Measurements from ENCODE around the gene TIFAB. TPM values are rescaled to one million over a fixed set of nuclear protein-coding genes. Genes with fewer than 3 reads are reported as not detected.

TIFAB gene
- polyA plus RNA-seq, 1 experiment = not detected

DNA sequence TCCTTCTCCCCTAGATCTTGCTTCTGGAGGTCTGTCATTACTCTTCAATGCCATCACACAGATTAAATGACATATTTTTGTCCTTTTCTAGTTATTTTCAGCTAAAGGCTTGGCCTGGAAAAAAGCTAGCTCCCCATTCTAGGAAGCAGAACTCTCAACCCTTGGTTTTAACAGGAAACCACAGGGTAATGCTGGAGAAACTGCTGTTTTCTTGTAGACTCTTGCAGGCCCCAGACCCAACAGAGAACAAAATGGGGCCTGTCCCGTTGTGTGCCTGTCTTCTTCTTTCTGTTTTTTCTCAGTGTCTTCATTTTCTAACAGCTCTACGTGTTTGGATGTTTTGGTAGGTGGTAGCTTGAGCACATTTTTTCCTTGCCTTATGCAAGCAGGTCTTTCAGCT lies 26.5 kb downstream of the TIFAB start:
- no peak overlapping the region for H3K4me3 ChIP-seq (ENCODE audit: low read depth, low read length)
- ChIA-PET CTCF (interaction anchor here (0.5 to 5.8 kb wide), 30 partner anchors 9 to 681 kb away, joined by 3 to 60 read pairs (median 4); no protein-coding TSS in a partner anchor), POLR2A (no interaction called here)
- TF ChIP-seq, protein P1, sequence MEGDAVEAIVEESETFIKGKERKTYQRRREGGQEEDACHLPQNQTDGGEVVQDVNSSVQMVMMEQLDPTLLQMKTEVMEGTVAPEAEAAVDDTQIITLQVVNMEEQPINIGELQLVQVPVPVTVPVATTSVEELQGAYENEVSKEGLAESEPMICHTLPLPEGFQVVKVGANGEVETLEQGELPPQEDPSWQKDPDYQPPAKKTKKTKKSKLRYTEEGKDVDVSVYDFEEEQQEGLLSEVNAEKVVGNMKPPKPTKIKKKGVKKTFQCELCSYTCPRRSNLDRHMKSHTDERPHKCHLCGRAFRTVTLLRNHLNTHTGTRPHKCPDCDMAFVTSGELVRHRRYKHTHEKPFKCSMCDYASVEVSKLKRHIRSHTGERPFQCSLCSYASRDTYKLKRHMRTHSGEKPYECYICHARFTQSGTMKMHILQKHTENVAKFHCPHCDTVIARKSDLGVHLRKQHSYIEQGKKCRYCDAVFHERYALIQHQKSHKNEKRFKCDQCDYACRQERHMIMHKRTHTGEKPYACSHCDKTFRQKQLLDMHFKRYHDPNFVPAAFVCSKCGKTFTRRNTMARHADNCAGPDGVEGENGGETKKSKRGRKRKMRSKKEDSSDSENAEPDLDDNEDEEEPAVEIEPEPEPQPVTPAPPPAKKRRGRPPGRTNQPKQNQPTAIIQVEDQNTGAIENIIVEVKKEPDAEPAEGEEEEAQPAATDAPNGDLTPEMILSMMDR (IDR thresholded peaks at IDR 0.05; ENCODE audit: insufficient read depth, low read depth, low read length) = no peak
- no peak for DNase-seq (ENCODE audit: low read depth)
- no peaks in the 10 kb centered on the region for H3K27me3 ChIP-seq (ENCODE audit: control insufficient read depth, insufficient read depth, low read length)
- no peaks in the 10 kb centered on the region for H3K36me3 ChIP-seq (ENCODE audit: control insufficient read depth, insufficient read depth, low read length)

DNA sequence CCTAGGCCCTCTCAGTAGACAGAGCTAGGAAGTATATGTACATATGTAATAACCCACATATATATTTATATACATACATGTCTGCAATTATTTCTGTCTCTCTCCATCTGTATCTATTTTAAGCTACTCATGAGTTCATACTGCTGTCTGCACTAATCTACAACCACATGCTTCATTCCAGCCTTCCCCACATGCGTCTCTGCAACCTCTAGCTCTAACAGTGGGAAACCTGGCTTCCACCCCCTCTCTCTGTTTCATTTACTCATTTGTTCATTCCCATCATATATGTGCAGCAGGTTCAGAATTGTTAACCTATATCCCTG lies 28.3 kb downstream of the TIFAB start:
- TF ChIP-seq, protein P1 (IDR thresholded peaks at IDR 0.05; ENCODE audit: insufficient read depth, low read depth, low read length) = no peak
- no peak for DNase-seq (ENCODE audit: low read depth)
- Histone ChIP-seq H3K36me3 (ENCODE audit: control insufficient read depth, insufficient read depth, low read length) (no peaks in the 10 kb centered on the region), H3K27me3 (ENCODE audit: control insufficient read depth, insufficient read depth, low read length) (no peaks in the 10 kb centered on the region), H3K4me3 (ENCODE audit: low read depth, low read length) (no peak overlapping the region)
- ChIA-PET CTCF (interaction anchor here (1.4 to 5.8 kb wide), 4 partner anchors 13 to 128 kb away, joined by 4 to 60 read pairs (median 5); no protein-coding TSS in a partner anchor), POLR2A (no interaction called here)

DNA sequence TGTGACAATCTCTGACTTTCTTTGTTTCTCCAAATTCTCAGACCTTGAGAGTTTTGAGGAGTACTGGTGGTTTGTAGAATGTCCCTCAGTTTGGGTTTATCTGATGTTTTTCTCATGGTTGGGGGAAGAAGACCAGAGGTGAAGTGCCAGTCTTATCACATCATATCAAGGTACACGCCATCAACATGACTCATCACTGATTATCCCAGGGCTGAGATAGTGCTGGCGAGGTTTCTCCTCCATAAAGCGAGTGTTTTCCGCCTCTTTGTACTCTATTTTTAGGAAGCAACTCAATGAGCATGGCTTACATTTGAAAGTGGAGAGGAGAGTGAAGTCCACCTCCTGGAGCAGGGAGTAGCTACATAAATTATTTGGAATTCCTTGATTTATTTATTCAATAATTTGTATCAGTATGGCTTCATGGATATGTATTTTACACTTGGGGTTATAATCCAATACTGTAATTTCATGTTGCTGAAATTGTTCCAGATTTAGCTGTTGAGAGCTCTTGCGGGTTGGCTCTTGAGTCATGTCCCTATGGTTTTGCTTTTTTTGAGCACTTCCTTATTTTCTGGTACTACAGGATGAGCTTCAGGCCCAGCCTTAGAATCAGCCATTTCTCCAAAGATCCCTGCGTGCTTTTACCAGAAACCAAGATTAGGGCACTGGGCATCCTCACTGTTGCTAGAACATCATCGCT lies 28.9 kb downstream of the TIFAB start:
- DNase-seq (ENCODE audit: low read depth) = no peak
- H3K36me3 ChIP-seq (ENCODE audit: control insufficient read depth, insufficient read depth, low read length) = no peaks in the 10 kb centered on the region
- no peak overlapping the region for H3K4me3 ChIP-seq (ENCODE audit: low read depth, low read length)
- TF ChIP-seq, protein P1 (IDR thresholded peaks at IDR 0.05; ENCODE audit: insufficient read depth, low read depth, low read length) = no peak
- no peaks in the 10 kb centered on the region for H3K27me3 ChIP-seq (ENCODE audit: control insufficient read depth, insufficient read depth, low read length)
- CTCF ChIA-PET = interaction anchor here (1.4 to 5.8 kb wide), 4 partner anchors 14 to 129 kb away, joined by 4 to 60 read pairs (median 5); no protein-coding TSS in a partner anchor
- POLR2A ChIA-PET = no interaction called here

DNA sequence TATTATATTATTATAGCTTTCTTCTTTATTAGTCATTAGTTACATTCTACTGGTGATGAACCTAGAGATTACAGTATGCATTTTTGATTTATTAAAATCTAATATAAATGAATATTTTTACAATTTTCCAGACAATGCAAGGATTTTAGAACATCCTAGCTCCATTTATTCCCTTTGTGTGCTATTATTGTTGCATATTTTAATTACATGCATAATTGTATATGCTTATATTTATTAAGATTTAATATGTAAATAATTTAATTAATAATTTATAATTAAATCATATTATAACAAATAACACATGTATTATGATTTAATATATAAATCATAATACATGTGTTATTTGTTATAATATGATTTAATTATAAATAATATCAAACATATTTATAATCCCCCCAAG lies 29.7 kb downstream of the TIFAB start:
- ChIA-PET CTCF (no interaction called here), POLR2A (no interaction called here)
- no peak overlapping the region for H3K4me3 ChIP-seq (ENCODE audit: low read depth, low read length)
- TF ChIP-seq, protein P1 (IDR thresholded peaks at IDR 0.05; ENCODE audit: insufficient read depth, low read depth, low read length) = no peak
- no peak for DNase-seq (ENCODE audit: low read depth)
- no peaks in the 10 kb centered on the region for H3K27me3 ChIP-seq (ENCODE audit: control insufficient read depth, insufficient read depth, low read length)
- no peaks in the 10 kb centered on the region for H3K36me3 ChIP-seq (ENCODE audit: control insufficient read depth, insufficient read depth, low read length)

DNA sequence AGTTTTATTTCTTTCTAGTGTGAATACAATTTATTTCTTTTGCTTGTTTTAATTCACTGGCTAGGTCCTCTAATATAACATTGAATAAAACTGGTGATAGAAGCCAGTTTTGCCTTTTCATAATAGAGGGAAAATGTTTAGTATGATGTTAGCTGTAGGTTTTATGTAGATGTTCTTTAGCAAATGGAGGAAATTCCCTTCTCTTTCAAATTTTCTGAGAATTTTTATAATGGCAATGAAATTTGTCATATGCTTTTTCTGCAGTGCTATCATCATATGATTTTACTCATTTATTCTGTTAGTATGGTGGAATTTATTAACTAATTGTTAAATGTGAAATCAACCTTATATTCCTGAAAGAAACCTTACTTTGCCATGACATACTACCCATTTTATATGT lies 35.1 kb downstream of the TIFAB start:
- ChIA-PET CTCF (interaction anchor here (1.6 kb wide), 1 partner anchor 8 kb away, joined by 8 read pairs; no protein-coding TSS in a partner anchor), POLR2A (no interaction called here)
- TF ChIP-seq, protein P1 (IDR thresholded peaks at IDR 0.05; ENCODE audit: insufficient read depth, low read depth, low read length) = no peak
- no peaks in the 10 kb centered on the region for H3K27me3 ChIP-seq (ENCODE audit: control insufficient read depth, insufficient read depth, low read length)
- no peaks in the 10 kb centered on the region for H3K36me3 ChIP-seq (ENCODE audit: control insufficient read depth, insufficient read depth, low read length)
- H3K4me3 ChIP-seq (ENCODE audit: low read depth, low read length) = no peak overlapping the region
- DNase-seq (ENCODE audit: low read depth) = no peak

Measured in BJ (cell line).